Globus pallidus (tissue), 1 donor: ENCODE data around the gene ZNF112.
"Not testable (repeated sequence)": the region's sequence is repeated elsewhere in the genome, so short reads cannot be mapped to it uniquely, and the experiment has no call there.

ENCODE experiments used
- DNase-seq: peaks from one replicate; pipeline ENCODE4 v3.0.0-alpha.2; 2015; ENCODE audit warnings: low spot score

ZNF112 gene

GRCh38 chr19:44356383-44357111 is at the start of gene ZNF112:
Gene ZNF112, minus strand, starts transcription at chr19:44356680. Its CDS starts 16,141 bp downstream, at chr19:44340539.
- peak; percentile 98 for DNase-seq

- peak; percentile 88 for DNase-seq
Observed at GRCh38 chr19:44401139-44402115, 44.9 kb upstream of the ZNF112 start, which contains the start of gene ZNF285. Gene ZNF285, minus strand, starts transcription at chr19:44401608. Its CDS starts 4,395 bp downstream, at chr19:44397213.

- DNase-seq: not testable (repeated sequence)
Observed at GRCh38 chr19:44389268-44389667, 32.8 kb upstream of the ZNF112 start.

- DNase-seq: no peak
Observed at GRCh38 chr19:44374789-44375188, 18.3 kb upstream of the ZNF112 start.

GRCh38 chr19:44371815-44372480 is 15.5 kb upstream of the ZNF112 start:
- no peak for DNase-seq

- DNase-seq: no peak
Observed at GRCh38 chr19:44367024-44367423, 10.5 kb upstream of the ZNF112 start.

GRCh38 chr19:44346556-44346955 is 9.9 kb downstream of the ZNF112 start:
- DNase-seq: no peak

- DNase-seq: peak; percentile 38
Observed at GRCh38 chr19:44345959-44346358, 10.5 kb downstream of the ZNF112 start.

GRCh38 chr19:44344255-44344654 is 12.2 kb downstream of the ZNF112 start:
- DNase-seq: no peak

GRCh38 chr19:44341794-44342193 is 14.7 kb downstream of the ZNF112 start:
- no peak for DNase-seq

GRCh38 chr19:44334639-44335038 is 21.8 kb downstream of the ZNF112 start:
- DNase-seq: not testable (repeated sequence)

GRCh38 chr19:44332145-44332544 is 24.3 kb downstream of the ZNF112 start:
- no peak for DNase-seq

- no peak for DNase-seq
Observed at GRCh38 chr19:44315883-44316282, 40.6 kb downstream of the ZNF112 start.

GRCh38 chr19:44313231-44313630 is 43.2 kb downstream of the ZNF112 start:
- no peak for DNase-seq

- DNase-seq: no peak
Observed at GRCh38 chr19:44308011-44308410, 48.5 kb downstream of the ZNF112 start.

GRCh38 chr19:44306283-44306682 is 50.2 kb downstream of the ZNF112 start:
- no peak for DNase-seq

GRCh38 chr19:44305457-44305856 is 51.0 kb downstream of the ZNF112 start:
- DNase-seq: peak; percentile 1

- peak; percentile 95 for DNase-seq
Observed at GRCh38 chr19:44304659-44305193, 51.8 kb downstream of the ZNF112 start, which contains the start of gene ZNF235. Gene ZNF235, minus strand, starts transcription at chr19:44305025. Its CDS starts 1,621 bp downstream, at chr19:44303404.

- peak; percentile 0 for DNase-seq
Observed at GRCh38 chr19:44303976-44304568, 52.4 kb downstream of the ZNF112 start.

- no peak for DNase-seq
Observed at GRCh38 chr19:44303320-44303719, 53.2 kb downstream of the ZNF112 start.

- no peak for DNase-seq
Observed at GRCh38 chr19:44284968-44285367, 71.5 kb downstream of the ZNF112 start.
